Activated T-cell treated with anti-CD3 and anti-CD28 coated beads, Interleukin-2, amount 50 U/mL, for 4 hours (primary cell): Measurements from ENCODE around the gene RPTN. TPM values are rescaled to one million over a fixed set of nuclear protein-coding genes. Genes with fewer than 3 reads are reported as not detected.

Experiments
- ATAC-seq, 2 donors: fragments of 200-7000 bp; cut with Tn5 transposase; one replicate each; pipeline ENCODE4 v1.10.0; 2021
- DNase-seq: peaks from one replicate; pipeline ENCODE4 v3.0.0-alpha.2; 2020
- H3K27me3 Mint-ChIP-seq: one replicate; pipeline ENCODE4 v1.8.0; 2021; ENCODE audit warnings: low read depth, mixed read lengths
- H3K36me3 Mint-ChIP-seq: one replicate; pipeline ENCODE4 v1.8.0; 2022; ENCODE audit warnings: mixed read lengths; ENCODE audit not compliant: insufficient read depth
- H3K4me1 Mint-ChIP-seq: one replicate; pipeline ENCODE4 v1.8.0; 2021; ENCODE audit warnings: low read depth, mixed read lengths
- H3K4me3 Mint-ChIP-seq: one replicate; pipeline ENCODE4 v1.8.0; 2021; ENCODE audit warnings: mild to moderate bottlenecking, moderate library complexity, mixed read lengths
- H3K9me3 Mint-ChIP-seq: one replicate; pipeline ENCODE4 v1.8.0; 2021; ENCODE audit warnings: mixed read lengths
- total RNA-seq, 3 donors: library from RNA; stranded (reverse); gene quantifications; one replicate each; pipeline ENCODE4 v1.2.1, GENCODE V29; 2021

RPTN gene
- total RNA-seq, 3 donors from 2014 or later = not detected

GRCh38 chr1:152170287-152170905 is 11.4 kb upstream of the RPTN start:
- Mint-ChIP-seq H3K4me1 (peaks cover 7% of the 10 kb centered on the region), H3K9me3 (no peaks in the 10 kb centered on the region), H3K27me3 (peaks cover 6% of the 10 kb centered on the region), H3K36me3 (no peaks in the 10 kb centered on the region), H3K4me3 (no peak overlapping the region)
- ATAC-seq (no peak), DNase-seq (no peak)

DNA sequence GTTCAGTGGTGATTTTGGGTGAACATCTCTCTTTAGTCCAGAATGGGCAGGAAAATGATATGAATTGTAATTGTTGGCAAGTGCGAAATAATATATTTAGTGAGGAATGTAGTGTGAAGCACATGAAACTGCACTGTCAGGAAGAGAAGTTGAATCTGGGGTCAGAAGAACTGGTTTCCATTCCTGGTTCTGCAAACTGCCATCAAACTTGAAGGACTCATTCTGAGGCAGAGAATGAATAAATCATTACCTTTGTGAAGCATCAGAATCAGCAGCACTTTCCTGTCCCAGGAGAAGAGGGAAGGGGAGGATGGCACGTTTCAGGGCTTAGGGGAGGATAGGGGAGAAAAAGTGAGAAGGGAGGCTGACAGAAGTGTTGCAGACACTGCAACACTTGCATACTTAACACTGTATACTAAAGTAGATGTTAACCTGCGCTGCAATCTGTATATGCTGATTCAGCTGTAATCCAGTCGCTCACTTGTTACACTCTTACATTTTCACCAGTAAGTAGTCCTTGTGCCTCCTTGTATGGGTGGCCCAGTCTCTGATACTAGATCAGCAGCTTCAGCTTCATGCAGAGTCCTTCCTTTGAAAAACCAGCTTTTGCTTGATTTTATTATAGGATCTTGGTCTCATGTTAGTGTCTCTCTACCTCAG is 10.5 kb upstream of the RPTN start:
- H3K27me3 Mint-ChIP-seq = peaks cover 6% of the 10 kb centered on the region

GRCh38 chr1:152168535-152168868 is 9.5 kb upstream of the RPTN start:
- peaks cover 6% of the 10 kb centered on the region for H3K27me3 Mint-ChIP-seq
- ATAC-seq (no peak), DNase-seq (no peak)
- peaks cover 8% of the 10 kb centered on the region for H3K4me1 Mint-ChIP-seq
- H3K4me3 Mint-ChIP-seq = no peak overlapping the region
- no peaks in the 10 kb centered on the region for H3K36me3 Mint-ChIP-seq
- H3K9me3 Mint-ChIP-seq = no peaks in the 10 kb centered on the region

More for the DNA sequence above, 10.5 kb upstream of the RPTN start:
- ATAC-seq = no peak
- H3K9me3 Mint-ChIP-seq = no peaks in the 10 kb centered on the region
- no peaks in the 10 kb centered on the region for H3K36me3 Mint-ChIP-seq
- DNase-seq = no peak
- peaks cover 8% of the 10 kb centered on the region for H3K4me1 Mint-ChIP-seq
- H3K4me3 Mint-ChIP-seq = no peak overlapping the region

DNA sequence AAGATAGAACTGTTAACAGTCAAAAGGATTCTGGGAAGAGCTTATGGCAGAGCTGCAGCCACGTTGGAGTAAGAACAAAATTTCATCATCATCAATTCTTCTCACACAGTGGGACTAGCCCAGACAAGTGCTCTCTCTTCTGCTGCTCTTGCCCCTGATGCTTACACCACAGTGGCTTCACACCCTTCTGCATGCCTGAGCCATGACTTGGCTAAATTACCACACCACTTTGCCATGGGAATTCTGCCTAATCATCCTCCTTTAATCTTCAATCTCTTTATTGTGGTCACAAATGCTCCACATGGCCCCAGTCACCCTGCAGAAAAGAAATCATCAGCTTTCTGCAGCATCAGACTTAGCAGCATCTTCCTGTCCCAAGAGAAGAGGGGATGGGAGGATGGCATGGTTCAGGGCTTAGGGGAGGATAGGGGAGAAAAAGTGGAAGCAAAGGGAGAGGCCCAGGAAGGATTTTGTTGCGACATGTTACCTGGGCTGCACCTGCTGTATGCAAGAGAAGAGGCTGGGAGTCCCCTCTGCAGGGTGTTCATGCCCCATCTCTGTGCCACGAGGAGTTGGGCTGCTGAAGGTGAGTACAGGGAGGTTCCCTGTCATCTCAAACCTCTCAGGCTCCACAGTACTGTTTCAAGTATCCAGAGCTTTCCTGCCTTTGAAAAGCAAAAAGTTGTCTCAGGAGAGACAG is 9.0 kb upstream of the RPTN start:
- Mint-ChIP-seq H3K4me3 (no peak overlapping the region), H3K9me3 (no peaks in the 10 kb centered on the region), H3K4me1 (peaks cover 8% of the 10 kb centered on the region), H3K27me3 (peaks cover 3% of the 10 kb centered on the region), H3K36me3 (no peaks in the 10 kb centered on the region)
- DNase-seq = no peak
- no peak for ATAC-seq

DNA sequence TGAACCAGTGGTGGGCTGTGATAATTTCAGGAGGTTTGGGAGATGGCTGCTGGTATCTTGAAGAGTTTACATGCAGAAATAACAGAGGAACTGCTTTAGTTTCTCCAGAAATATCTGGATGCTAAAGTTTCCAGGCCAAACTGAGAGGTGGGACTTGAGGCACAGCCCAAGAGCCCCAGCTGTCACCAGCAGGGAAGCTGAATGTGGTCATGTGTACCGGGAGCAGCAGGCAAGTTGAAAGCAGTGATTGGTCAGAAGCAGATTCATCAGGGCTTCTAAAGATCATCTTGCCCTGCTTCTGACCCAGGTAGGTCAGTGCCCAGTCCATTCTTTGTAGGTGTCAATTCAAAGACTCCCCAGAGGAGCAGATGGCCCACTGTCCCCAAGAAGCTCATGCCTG is 7.9 kb upstream of the RPTN start:
- DNase-seq = no peak
- no peaks in the 10 kb centered on the region for H3K36me3 Mint-ChIP-seq
- peaks cover 8% of the 10 kb centered on the region for H3K4me1 Mint-ChIP-seq
- no peak overlapping the region for H3K4me3 Mint-ChIP-seq
- H3K27me3 Mint-ChIP-seq = peaks cover 3% of the 10 kb centered on the region
- H3K9me3 Mint-ChIP-seq = no peaks in the 10 kb centered on the region
- ATAC-seq = no peak

GRCh38 chr1:152165286-152166077 is 6.5 kb upstream of the RPTN start:
- peaks cover 3% of the 10 kb centered on the region for H3K27me3 Mint-ChIP-seq
- ATAC-seq (no peak), DNase-seq (no peak)
- H3K4me1 Mint-ChIP-seq = peaks cover 8% of the 10 kb centered on the region
- H3K4me3 Mint-ChIP-seq = no peak overlapping the region
- no peaks in the 10 kb centered on the region for H3K36me3 Mint-ChIP-seq
- no peaks in the 10 kb centered on the region for H3K9me3 Mint-ChIP-seq

DNA sequence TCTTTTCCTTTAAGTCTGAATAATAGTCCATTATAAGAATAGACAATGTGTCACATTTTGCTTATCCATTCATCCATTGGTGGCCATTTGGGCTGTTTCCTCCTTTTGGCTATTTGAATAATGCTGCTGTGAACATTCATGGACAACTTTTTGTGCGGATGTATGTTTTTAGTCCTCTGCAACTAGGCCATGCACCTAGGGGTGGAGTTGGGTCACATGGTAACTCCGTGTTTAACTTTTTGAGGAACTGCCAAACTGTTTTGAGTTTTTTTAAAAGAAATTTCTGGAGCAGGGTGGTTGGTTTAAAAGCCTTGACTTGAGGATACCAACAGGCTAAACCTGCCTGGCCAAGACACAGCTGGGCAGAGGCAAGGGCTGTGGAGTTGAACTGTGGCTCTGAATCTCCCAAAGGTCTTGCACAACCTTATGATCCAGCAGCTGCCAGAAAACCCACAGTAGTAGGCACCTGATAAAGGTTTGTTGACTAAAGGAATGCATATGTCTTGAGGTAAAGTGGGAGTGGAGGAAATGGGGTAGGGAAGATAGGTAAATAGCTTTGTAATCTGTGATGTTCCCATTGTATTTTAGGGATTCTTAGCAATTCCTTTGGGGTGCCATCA is 5.6 kb upstream of the RPTN start:
- Mint-ChIP-seq H3K36me3 (no peaks in the 10 kb centered on the region), H3K9me3 (no peaks in the 10 kb centered on the region), H3K27me3 (peaks cover 5% of the 10 kb centered on the region), H3K4me3 (no peak overlapping the region), H3K4me1 (peaks cover 8% of the 10 kb centered on the region)
- no peak for ATAC-seq
- DNase-seq = no peak

DNA sequence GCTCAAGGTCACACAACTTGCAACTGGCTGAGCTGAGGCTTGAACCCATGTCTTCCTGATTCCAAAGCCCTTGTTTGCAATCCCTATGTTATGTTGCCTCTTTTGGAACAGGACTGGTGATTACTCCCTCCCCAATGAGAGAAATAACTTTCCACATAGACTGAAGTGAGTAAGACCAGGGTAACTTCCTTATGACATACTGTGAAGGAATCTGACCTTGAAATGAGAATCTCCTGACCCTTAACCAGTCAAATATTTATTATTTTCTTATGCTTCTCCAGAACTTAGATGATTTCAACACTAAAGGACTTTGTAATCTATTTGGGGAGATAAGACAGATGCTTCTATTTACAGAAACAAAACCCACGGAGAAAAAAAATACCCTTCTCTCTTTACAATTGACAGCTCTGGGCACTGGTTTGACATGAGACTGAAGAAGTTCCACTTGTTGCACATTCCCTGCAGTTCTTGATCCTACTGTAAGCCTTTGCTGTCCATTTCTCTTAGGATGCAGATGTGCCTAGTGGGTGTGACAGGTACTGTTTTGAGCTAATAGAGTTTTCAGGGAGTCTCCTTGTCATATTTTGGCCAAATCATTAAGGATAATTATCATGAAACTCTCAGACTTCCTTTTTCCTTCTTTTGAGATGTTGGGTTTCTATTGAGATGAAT is 3.9 kb upstream of the RPTN start:
- Mint-ChIP-seq H3K27me3 (peaks cover 5% of the 10 kb centered on the region), H3K36me3 (no peaks in the 10 kb centered on the region), H3K4me3 (no peak overlapping the region), H3K4me1 (peaks cover 8% of the 10 kb centered on the region), H3K9me3 (no peaks in the 10 kb centered on the region)
- no peak for ATAC-seq
- DNase-seq = no peak

- peaks cover 4% of the 10 kb centered on the region for H3K27me3 Mint-ChIP-seq
- H3K9me3 Mint-ChIP-seq = no peaks in the 10 kb centered on the region
- ATAC-seq (no peak), DNase-seq (no peak)
- H3K36me3 Mint-ChIP-seq = no peaks in the 10 kb centered on the region
- no peak overlapping the region for H3K4me3 Mint-ChIP-seq
- H3K4me1 Mint-ChIP-seq = peaks cover 3% of the 10 kb centered on the region
Observed at GRCh38 chr1:152160576-152160975, 1.5 kb upstream of the RPTN start.

DNA sequence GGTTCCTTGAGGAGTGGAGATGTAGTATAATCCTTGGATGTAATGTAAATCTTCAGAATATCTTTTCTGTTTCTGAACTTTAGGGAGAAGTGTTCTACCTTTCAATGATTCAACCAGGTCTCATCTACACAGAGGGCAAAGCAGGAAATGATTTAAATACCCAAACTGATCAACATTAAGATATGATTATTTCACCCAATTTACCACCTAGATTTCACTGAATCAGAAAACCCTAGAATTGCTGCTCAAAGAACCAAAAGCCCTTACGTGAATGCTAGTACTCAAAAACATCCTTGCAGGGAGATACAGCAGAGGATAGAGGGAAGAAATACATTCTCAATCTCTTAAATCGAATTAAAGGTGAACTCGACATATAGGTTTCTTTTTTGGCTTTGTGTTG is 5.0 kb downstream of the RPTN start:
- peaks cover 2% of the 10 kb centered on the region for H3K9me3 Mint-ChIP-seq
- H3K27me3 Mint-ChIP-seq = peaks cover 5% of the 10 kb centered on the region
- no peaks in the 10 kb centered on the region for H3K36me3 Mint-ChIP-seq

DNA sequence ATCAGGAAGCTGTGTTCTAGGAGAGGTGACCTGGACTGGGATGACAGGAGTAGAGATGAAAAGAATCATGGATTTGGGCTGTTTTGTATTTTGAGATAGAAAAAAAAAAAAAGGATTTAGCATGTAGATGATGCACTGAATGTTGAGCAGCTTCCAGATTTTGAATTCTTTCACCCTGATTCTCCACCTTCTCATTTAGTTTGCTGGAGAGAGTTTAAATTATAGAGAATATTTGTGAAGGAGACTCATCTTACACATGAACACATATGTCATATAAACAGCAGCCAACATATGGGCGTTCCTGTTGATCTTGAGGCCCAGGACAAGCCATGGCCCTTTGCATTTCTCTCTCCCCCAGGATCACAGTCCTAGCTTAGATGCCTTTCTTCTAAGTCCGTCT is 7.4 kb downstream of the RPTN start:
- Mint-ChIP-seq H3K9me3 (peaks cover 15% of the 10 kb centered on the region), H3K4me3 (no peak overlapping the region), H3K36me3 (no peaks in the 10 kb centered on the region), H3K4me1 (peaks cover 9% of the 10 kb centered on the region), H3K27me3 (peaks cover 8% of the 10 kb centered on the region)
- no peak for DNase-seq
- ATAC-seq = no peak

More for the DNA sequence above, 5.0 kb downstream of the RPTN start:
- no peak for DNase-seq
- Mint-ChIP-seq H3K4me3 (no peak overlapping the region), H3K4me1 (peaks cover 9% of the 10 kb centered on the region)
- no peak for ATAC-seq

DNA sequence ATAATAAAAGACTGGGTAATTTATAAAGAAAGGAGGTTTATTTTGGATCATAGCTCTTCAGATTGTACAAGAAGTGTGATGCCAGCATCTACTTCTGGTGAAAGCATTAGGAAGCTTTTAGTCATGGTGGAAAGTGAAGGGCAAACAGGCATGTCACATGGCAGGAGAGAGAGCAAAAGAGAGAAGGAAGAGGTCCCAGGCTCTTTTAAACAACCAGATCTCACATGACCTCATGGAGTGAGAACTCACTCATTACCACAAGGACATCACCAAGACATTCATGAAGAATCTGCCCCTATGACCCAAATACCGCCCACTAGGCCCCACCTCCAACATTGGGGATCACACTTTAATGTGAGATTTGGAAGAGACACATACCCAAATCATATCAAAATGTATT is 10.0 kb downstream of the RPTN start:
- Mint-ChIP-seq H3K36me3 (no peaks in the 10 kb centered on the region), H3K4me1 (peaks cover 2% of the 10 kb centered on the region), H3K9me3 (peaks cover 25% of the 10 kb centered on the region), H3K27me3 (peaks cover 21% of the 10 kb centered on the region), H3K4me3 (no peak overlapping the region)
- DNase-seq = no peak
- ATAC-seq = no peak

- no peaks in the 10 kb centered on the region for H3K4me1 Mint-ChIP-seq
- peaks cover 27% of the 10 kb centered on the region for H3K27me3 Mint-ChIP-seq
- ATAC-seq = no peak
- H3K4me3 Mint-ChIP-seq = no peak overlapping the region
- peaks cover 25% of the 10 kb centered on the region for H3K9me3 Mint-ChIP-seq
- DNase-seq = no peak
- no peaks in the 10 kb centered on the region for H3K36me3 Mint-ChIP-seq
Observed at GRCh38 chr1:152148051-152148450, 11.0 kb downstream of the RPTN start.

- Mint-ChIP-seq H3K4me3 (no peak overlapping the region), H3K4me1 (no peaks in the 10 kb centered on the region), H3K9me3 (peaks cover 25% of the 10 kb centered on the region), H3K27me3 (peaks cover 35% of the 10 kb centered on the region), H3K36me3 (no peaks in the 10 kb centered on the region)
- DNase-seq (no peak), ATAC-seq (no peak)
Observed at GRCh38 chr1:152145769-152146168, 13.3 kb downstream of the RPTN start.
